Lower leg skin (tissue), 4 donors: ENCODE measurements around the gene PHLPP2. TPM values are rescaled to one million over a fixed set of nuclear protein-coding genes. Genes with fewer than 3 reads are reported as not detected.

Experiments
- DNase-seq, 2 donors: peaks; one replicate each; pipeline ENCODE4 v3.0.0-alpha.2; 2019; ENCODE audit warnings: low spot score in 2 of 2
- H3K4me3 ChIP-seq: fragments of 200-600 bp; sonication (generic); 2 replicates; pipeline ENCODE4 v1.5.1; 2017; ENCODE audit warnings: mild to moderate bottlenecking, low read depth; ENCODE audit not compliant: poor library complexity, severe bottlenecking
- CTCF ChIP-seq, 3 donors: fragments of 450-650 bp; IDR thresholded peaks; one replicate each; pipeline ENCODE4 v1.5.1; 2016; ENCODE audit warnings: antibody characterized with exemption in 3 of 3, mild to moderate bottlenecking in 3 of 3, moderate library complexity in 2 of 3
- POLR2A ChIP-seq, 2 donors: fragments of 450-650 bp; IDR thresholded peaks; one replicate each; pipeline ENCODE4 v1.6.1; 2016 to 2017; ENCODE audit warnings: antibody characterized with exemption in 2 of 2, mild to moderate bottlenecking in 1 of 2, moderate library complexity in 1 of 2
- WGBS, 2 donors: methylation state at CpG; one replicate each; pipeline ENCODE4 v1.1.5; 2018; 5-methylcytosine and 5-hydroxymethylcytosine counted together
- intact Hi-C: fragments of 100-400 bp; cut with DNase I; formaldehyde crosslinking; loops from one replicate; pipeline ENCODE4 v1.15.0; 2023; ENCODE audit warnings: low total_unique reads
- total RNA-seq, 4 donors: library from RNA; depleted of rRNA; stranded (reverse); fragments of >200 nt; gene quantifications; one replicate each; pipeline ENCODE4 v1.1.0, GENCODE V29; 2016

Gene PHLPP2
- total RNA-seq, 4 donors from 2014 or later, result 2.0 to 4.9 (median 4.1) TPM

- H3K4me3 ChIP-seq, result no peak overlapping the region
- TF ChIP-seq CTCF (IDR thresholded peaks at IDR 0.05), result no peak
- no peak for TF ChIP-seq POLR2A (IDR thresholded peaks at IDR 0.05)
- intact Hi-C loops, result no loop called here
- DNase-seq, result no peak
- WGBS, 2 donors, result 51 to 58% methylated on average over 4 of the region's 4 CpGs
Measured at GRCh38 chr16:71726476-71727315, 2.2 kb upstream of the PHLPP2 start.

DNA sequence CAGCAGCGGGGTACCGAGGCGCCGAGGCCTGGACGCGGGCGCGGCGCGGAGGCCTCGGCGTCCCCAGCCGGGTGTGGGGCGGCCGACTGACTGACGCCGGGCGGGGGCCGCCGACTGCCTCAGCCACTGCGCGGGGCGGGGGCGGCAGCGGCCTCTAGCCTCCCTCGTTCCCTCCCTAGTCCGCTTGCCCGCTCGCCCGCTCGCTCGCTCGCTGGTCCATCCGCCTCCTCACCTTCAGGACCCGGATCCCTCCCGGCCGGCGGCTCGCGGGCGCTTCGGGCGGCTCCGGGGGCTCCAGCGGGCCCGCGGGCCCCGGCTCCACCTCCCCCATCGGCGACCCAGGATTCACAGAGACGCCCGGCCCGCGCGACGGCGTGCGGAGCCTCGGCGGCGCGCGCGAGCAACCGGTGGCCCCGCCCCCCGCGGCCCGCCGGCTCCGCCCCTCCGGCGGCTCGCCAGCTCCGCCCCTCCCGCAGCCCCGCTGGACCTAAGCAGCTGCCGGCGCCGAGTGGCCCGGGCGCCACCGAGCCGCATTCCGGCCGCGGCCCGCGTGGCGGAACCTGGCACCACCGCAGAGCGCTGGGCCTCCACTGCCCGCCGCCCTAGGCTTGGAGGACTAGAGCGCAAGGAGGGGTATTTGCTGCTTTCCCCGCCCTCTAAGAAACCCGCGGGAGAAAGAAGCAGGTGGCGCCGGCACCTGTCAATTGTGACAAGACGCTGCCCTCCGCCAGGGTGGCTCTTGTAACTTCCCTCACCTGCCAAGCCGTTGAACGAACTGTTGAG, 773 bp downstream of the PHLPP2 start:
- intact Hi-C loops, result no loop called here

GRCh38 chr16:71722801-71723536, 1.5 kb downstream of the PHLPP2 start:
- intact Hi-C loops, result no loop called here
- 0 to 1% methylated on average over 33 to 48 of the region's 59 CpGs for WGBS, 2 donors
- peak; percentile 35 to 95 for DNase-seq

More for the DNA sequence above, 773 bp downstream of the PHLPP2 start:
- TF ChIP-seq CTCF (IDR thresholded peaks at IDR 0.05) (no peak), POLR2A (IDR thresholded peaks at IDR 0.05) (no peak)
- 0% methylated on average over 38 to 49 of the region's 104 CpGs for WGBS, 2 donors
- peak; percentile 48 to 93 for DNase-seq
- H3K4me3 ChIP-seq, result peak overlapping the region; percentile 84

GRCh38 chr16:71721066-71721740, 3.3 kb downstream of the PHLPP2 start:
- no peak for DNase-seq
- no peak for TF ChIP-seq CTCF (IDR thresholded peaks at IDR 0.05)
- no peak for TF ChIP-seq POLR2A (IDR thresholded peaks at IDR 0.05)
- WGBS, 2 donors, result 75 to 87% methylated on average over 8 of the region's 8 CpGs
- intact Hi-C loops, result no loop called here
- H3K4me3 ChIP-seq, result no peak overlapping the region

More at GRCh38 chr16:71722801-71723536, 1.5 kb downstream of the PHLPP2 start:
- peak overlapping the region; percentile 84 for H3K4me3 ChIP-seq
- TF ChIP-seq POLR2A (IDR thresholded peaks at IDR 0.05), result no peak
- no peak for TF ChIP-seq CTCF (IDR thresholded peaks at IDR 0.05)

- intact Hi-C loops, result no loop called here
- TF ChIP-seq CTCF (IDR thresholded peaks at IDR 0.05) (no peak), POLR2A (IDR thresholded peaks at IDR 0.05) (no peak)
- 70 to 73% methylated on average over 1 of the region's 1 CpG for WGBS, 2 donors
- no peak overlapping the region for H3K4me3 ChIP-seq
- no peak for DNase-seq
Measured at GRCh38 chr16:71712501-71712900, 12.0 kb downstream of the PHLPP2 start.
